Suprapubic skin (tissue), 4 donors: Measurements from ENCODE around the gene ST8SIA6. TPM values are rescaled to one million over a fixed set of nuclear protein-coding genes. Genes with fewer than 3 reads are reported as not detected.

ENCODE experiments used
- DNase-seq, 2 donors: peaks; one replicate each; pipeline ENCODE4 v3.0.0-alpha.2; 2019; ENCODE audit warnings: low spot score in 2 of 2
- H3K27ac ChIP-seq: fragments of 200-600 bp; sonication (generic); one replicate; pipeline ENCODE4 v1.5.1; 2019
- H3K27me3 ChIP-seq: fragments of 200-600 bp; sonication (generic); one replicate; pipeline ENCODE4 v1.5.1; 2019
- H3K36me3 ChIP-seq: fragments of 200-600 bp; sonication (generic); one replicate; pipeline ENCODE4 v1.5.1; 2019
- H3K4me1 ChIP-seq: fragments of 200-600 bp; sonication (generic); one replicate; pipeline ENCODE4 v1.5.1; 2019
- H3K4me3 ChIP-seq: fragments of 200-600 bp; sonication (generic); one replicate; pipeline ENCODE4 v1.5.1; 2019; ENCODE audit warnings: mild to moderate bottlenecking
- H3K9me3 ChIP-seq: fragments of 200-600 bp; sonication (generic); one replicate; pipeline ENCODE4 v1.5.1; 2019
- EP300 ChIP-seq: sonication (generic); formaldehyde crosslinking; IDR thresholded peaks from one replicate; pipeline ENCODE4 v1.6.1; 2017; ENCODE audit warnings: antibody characterized with exemption
- POLR2A ChIP-seq, 2 donors: fragments of 450-650 bp; IDR thresholded peaks; one replicate each; pipeline ENCODE4 v1.6.1; 2017; ENCODE audit warnings: antibody characterized with exemption in 2 of 2, mild to moderate bottlenecking in 2 of 2, moderate library complexity in 2 of 2
- POLR2AphosphoS5 ChIP-seq, 3 donors: sonication (generic); formaldehyde crosslinking; IDR thresholded peaks; one replicate each; pipeline ENCODE4 v1.6.1; 2017; ENCODE audit warnings: antibody characterized with exemption in 3 of 3
- WGBS: methylation state at CpG from one replicate; pipeline ENCODE4 v1.1.5; 2018; 5-methylcytosine and 5-hydroxymethylcytosine counted together
- total RNA-seq, 4 donors: library from RNA; depleted of rRNA; stranded (reverse); fragments of >200 nt; gene quantifications; one replicate each; pipeline ENCODE4 v1.1.0, GENCODE V29; 2016
- TF ChIP-seq, protein P1 (sequence below), 2 donors: fragments of 200-600 bp in 1 of 2; fragments of 450-650 bp in 1 of 2; sonication (generic) in 1 of 2; IDR thresholded peaks; one replicate each; pipeline ENCODE4 v1.5.1; 2016 to 2019; ENCODE audit warnings: antibody characterized with exemption in 2 of 2, mild to moderate bottlenecking in 1 of 2, moderate library complexity in 1 of 2

Gene ST8SIA6
- total RNA-seq, 4 donors from 2014 or later = 1.2 to 5.2 (median 3.2) TPM

DNA sequence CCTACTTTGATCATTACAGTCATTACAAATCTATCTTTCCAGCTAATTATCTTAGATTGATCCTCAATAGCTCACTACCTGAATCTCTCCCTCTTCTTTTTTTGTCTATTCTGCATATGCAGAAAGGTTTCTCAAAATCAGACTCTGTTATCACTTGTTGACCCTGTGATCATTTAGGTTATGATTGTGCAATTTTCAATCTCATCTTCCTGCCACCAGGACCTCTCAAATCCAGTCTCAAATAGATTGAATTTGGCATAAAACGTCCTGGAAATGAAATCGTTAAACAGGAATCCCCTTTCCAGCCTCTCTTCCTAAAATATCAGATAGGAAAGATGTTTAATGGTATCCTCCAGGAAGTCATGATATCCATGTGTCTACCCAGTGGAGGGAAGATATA is 96.6 kb downstream of the ST8SIA6 start:
- Histone ChIP-seq H3K27me3 (no peaks in the 10 kb centered on the region), H3K36me3 (no peaks in the 10 kb centered on the region), H3K9me3 (no peaks in the 10 kb centered on the region), H3K4me1 (peaks cover 20% of the 10 kb centered on the region), H3K4me3 (no peak overlapping the region), H3K27ac (no peak overlapping the region)
- DNase-seq = no peak
- WGBS = 26% methylated on average over 2 of the region's 2 CpGs
- TF ChIP-seq POLR2A (IDR thresholded peaks at IDR 0.05) (no peak), EP300 (no peak), POLR2AphosphoS5 (IDR thresholded peaks at IDR 0.05) (no peak)
- TF ChIP-seq, protein P1, sequence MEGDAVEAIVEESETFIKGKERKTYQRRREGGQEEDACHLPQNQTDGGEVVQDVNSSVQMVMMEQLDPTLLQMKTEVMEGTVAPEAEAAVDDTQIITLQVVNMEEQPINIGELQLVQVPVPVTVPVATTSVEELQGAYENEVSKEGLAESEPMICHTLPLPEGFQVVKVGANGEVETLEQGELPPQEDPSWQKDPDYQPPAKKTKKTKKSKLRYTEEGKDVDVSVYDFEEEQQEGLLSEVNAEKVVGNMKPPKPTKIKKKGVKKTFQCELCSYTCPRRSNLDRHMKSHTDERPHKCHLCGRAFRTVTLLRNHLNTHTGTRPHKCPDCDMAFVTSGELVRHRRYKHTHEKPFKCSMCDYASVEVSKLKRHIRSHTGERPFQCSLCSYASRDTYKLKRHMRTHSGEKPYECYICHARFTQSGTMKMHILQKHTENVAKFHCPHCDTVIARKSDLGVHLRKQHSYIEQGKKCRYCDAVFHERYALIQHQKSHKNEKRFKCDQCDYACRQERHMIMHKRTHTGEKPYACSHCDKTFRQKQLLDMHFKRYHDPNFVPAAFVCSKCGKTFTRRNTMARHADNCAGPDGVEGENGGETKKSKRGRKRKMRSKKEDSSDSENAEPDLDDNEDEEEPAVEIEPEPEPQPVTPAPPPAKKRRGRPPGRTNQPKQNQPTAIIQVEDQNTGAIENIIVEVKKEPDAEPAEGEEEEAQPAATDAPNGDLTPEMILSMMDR (IDR thresholded peaks at IDR 0.05) = no peak

DNA sequence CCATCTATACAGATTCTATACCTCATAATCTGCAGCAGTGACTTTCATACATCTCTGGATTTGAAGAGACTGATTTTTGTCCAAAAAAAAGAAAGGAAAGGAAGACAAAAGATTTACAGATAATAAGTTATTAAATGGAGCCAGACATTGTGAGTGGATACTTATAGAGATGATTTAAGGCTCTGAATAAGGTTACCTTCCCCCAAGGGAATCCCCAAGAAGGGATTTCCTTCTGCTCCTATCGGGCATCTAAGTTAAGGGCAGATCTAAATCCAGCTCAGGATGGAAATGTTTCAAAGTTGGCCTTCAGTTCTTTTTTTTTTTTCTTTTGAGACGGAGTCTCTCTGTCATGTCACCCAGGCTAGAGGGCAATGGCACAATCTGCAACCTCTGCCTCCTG is 97.6 kb downstream of the ST8SIA6 start:
- Histone ChIP-seq H3K27me3 (no peaks in the 10 kb centered on the region), H3K36me3 (no peaks in the 10 kb centered on the region), H3K27ac (no peak overlapping the region), H3K9me3 (no peaks in the 10 kb centered on the region), H3K4me1 (peaks cover 20% of the 10 kb centered on the region), H3K4me3 (no peak overlapping the region)
- WGBS = 43% methylated on average over 2 of the region's 2 CpGs
- TF ChIP-seq POLR2A (IDR thresholded peaks at IDR 0.05) (no peak), POLR2AphosphoS5 (IDR thresholded peaks at IDR 0.05) (no peak), EP300 (no peak)
- TF ChIP-seq, protein P1 (IDR thresholded peaks at IDR 0.05) = no peak
- no peak for DNase-seq

DNA sequence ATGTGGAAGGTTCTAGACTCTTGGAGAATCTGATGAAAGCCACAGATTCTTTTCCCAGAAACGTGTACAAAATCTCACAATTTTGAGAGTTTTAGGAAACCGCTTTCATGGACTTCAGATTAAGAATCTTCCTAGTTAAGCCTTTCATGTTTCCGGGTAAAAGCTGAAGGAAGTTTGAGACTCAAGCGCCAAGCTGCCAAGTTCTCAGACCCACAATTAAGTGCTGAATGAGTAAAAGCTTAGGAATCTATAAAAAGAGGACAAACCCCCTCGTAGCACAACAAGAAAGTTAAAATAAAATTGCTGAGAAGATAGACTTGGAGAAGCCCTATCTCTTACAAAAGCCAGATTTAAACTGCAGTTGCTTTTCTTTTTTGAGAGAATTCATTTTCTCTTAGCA is 99.6 kb downstream of the ST8SIA6 start:
- Histone ChIP-seq H3K27ac (no peak overlapping the region), H3K27me3 (no peaks in the 10 kb centered on the region), H3K4me3 (no peak overlapping the region), H3K9me3 (no peaks in the 10 kb centered on the region), H3K36me3 (no peaks in the 10 kb centered on the region), H3K4me1 (peaks cover 20% of the 10 kb centered on the region)
- TF ChIP-seq, protein P1 (IDR thresholded peaks at IDR 0.05) = no peak
- no peak for TF ChIP-seq POLR2A (IDR thresholded peaks at IDR 0.05)
- TF ChIP-seq EP300 = no peak
- no peak for TF ChIP-seq POLR2AphosphoS5 (IDR thresholded peaks at IDR 0.05)
- no peak for DNase-seq
- WGBS = 67% methylated on average over 5 of the region's 5 CpGs

DNA sequence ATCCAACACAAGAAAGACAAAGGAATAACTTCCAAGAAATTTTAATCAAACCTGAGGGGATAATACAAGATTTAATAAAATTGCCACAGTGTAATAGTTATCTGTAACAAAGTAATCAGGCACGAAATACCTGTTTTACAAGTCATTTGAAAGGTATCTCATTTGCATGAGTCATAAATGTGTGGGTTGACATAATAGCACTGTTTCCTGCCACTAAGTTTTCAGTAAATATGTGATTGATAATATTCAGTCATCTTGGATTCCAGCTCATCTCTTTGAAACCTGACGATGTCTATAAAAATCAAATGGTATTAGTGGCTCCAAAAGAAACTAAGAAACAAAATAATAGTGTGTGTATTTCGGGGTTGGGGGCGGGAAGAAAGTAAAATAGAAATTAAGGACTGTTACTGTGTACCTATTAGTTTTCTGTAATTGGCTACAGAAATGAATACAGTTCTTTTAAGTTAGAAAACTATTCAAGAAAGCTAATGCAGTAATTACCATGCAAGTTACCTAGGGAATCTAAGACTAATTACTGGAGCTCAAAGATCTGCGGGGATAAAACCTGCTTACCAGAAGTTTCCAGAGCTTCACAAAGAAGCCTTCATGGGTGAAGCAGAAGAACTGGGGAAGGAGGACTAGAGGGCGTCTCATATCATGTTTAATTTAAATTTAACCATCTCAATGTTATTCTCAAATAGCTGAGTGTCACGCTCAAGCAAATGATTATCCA is 100.7 kb downstream of the ST8SIA6 start:
- Histone ChIP-seq H3K27ac (no peak overlapping the region), H3K36me3 (no peaks in the 10 kb centered on the region), H3K9me3 (no peaks in the 10 kb centered on the region), H3K4me1 (peaks cover 30% of the 10 kb centered on the region), H3K4me3 (no peak overlapping the region), H3K27me3 (no peaks in the 10 kb centered on the region)
- DNase-seq = no peak
- WGBS = 59% methylated on average over 7 of the region's 7 CpGs
- TF ChIP-seq, protein P1 (IDR thresholded peaks at IDR 0.05) = no peak
- no peak for TF ChIP-seq POLR2A (IDR thresholded peaks at IDR 0.05)
- TF ChIP-seq POLR2AphosphoS5 (IDR thresholded peaks at IDR 0.05) = no peak
- TF ChIP-seq EP300 = no peak

DNA sequence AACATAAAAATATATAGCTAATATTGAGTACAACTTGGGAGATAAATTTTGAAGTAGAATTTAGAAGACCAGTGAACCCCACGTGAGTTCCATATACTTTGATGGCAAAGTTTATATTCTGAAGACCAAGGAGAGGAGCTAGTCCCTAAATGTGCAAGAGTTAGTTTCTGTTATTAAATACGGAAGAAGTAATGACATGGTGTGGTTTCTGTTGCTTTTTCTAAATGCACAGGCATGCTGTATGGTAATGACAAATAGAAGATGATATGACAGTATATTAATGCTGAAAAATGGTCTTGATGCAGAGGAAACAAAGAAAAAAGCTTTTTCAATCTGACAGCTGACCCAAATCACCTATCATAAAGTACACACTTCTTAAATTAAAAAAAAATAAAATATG is 101.8 kb downstream of the ST8SIA6 start:
- WGBS = 86% methylated on average over 2 of the region's 2 CpGs
- DNase-seq = no peak
- Histone ChIP-seq H3K27ac (no peak overlapping the region), H3K27me3 (no peaks in the 10 kb centered on the region), H3K4me1 (peaks cover 28% of the 10 kb centered on the region), H3K4me3 (no peak overlapping the region), H3K9me3 (no peaks in the 10 kb centered on the region), H3K36me3 (no peaks in the 10 kb centered on the region)
- TF ChIP-seq POLR2A (IDR thresholded peaks at IDR 0.05) = no peak
- TF ChIP-seq POLR2AphosphoS5 (IDR thresholded peaks at IDR 0.05) = no peak
- no peak for TF ChIP-seq EP300
- TF ChIP-seq, protein P1 (IDR thresholded peaks at IDR 0.05) = no peak
